Fibroblast of gingiva (primary cell): ENCODE measurements around the gene KIF14.
"Not testable (repeated sequence)": the region's sequence is repeated elsewhere in the genome, so short reads cannot be mapped to it uniquely, and the experiment has no call there.

Experiments
- DNase-seq: peaks from one replicate; pipeline ENCODE4 v3.0.0-alpha.2; 2011; ENCODE audit warnings: low read depth

The KIF14 gene

GRCh38 chr1:200540281-200540680 is 80.3 kb downstream of the KIF14 start:
- no peak for DNase-seq

GRCh38 chr1:200538179-200538578 is 82.4 kb downstream of the KIF14 start:
- no peak for DNase-seq

GRCh38 chr1:200535605-200536004 is 84.9 kb downstream of the KIF14 start:
- DNase-seq: peak; percentile 23

- no peak for DNase-seq
Measured at GRCh38 chr1:200530623-200531261, 89.8 kb downstream of the KIF14 start.

- no peak for DNase-seq
Measured at GRCh38 chr1:200528858-200529606, 91.5 kb downstream of the KIF14 start.

GRCh38 chr1:200527670-200528069 is 92.9 kb downstream of the KIF14 start:
- no peak for DNase-seq

- peak; percentile 10 for DNase-seq
Measured at GRCh38 chr1:200526709-200527612, 93.6 kb downstream of the KIF14 start.

- DNase-seq: peak; percentile 36
Measured at GRCh38 chr1:200525090-200525987, 95.2 kb downstream of the KIF14 start.

- not testable (repeated sequence) for DNase-seq
Measured at GRCh38 chr1:200524551-200524950, 96.0 kb downstream of the KIF14 start.

- DNase-seq: no peak
Measured at GRCh38 chr1:200524092-200524491, 96.5 kb downstream of the KIF14 start.

- no peak for DNase-seq
Measured at GRCh38 chr1:200520735-200521134, 99.8 kb downstream of the KIF14 start.

- DNase-seq: no peak
Measured at GRCh38 chr1:200518524-200518923, 102.0 kb downstream of the KIF14 start.

GRCh38 chr1:200512191-200512590 is 108.4 kb downstream of the KIF14 start:
- peak; percentile 57 for DNase-seq

GRCh38 chr1:200510228-200510623 is 110.3 kb downstream of the KIF14 start:
- DNase-seq: peak; percentile 74

- no peak for DNase-seq
Measured at GRCh38 chr1:200506471-200506870, 114.1 kb downstream of the KIF14 start.

GRCh38 chr1:200505257-200505656 is 115.3 kb downstream of the KIF14 start:
- DNase-seq: no peak
